GM19351 (cell line): ENCODE measurements around the gene SNAPC3.
"Not testable (repeated sequence)": the region's sequence is repeated elsewhere in the genome, so short reads cannot be mapped to it uniquely, and the experiment has no call there.

Source experiments
- ATAC-seq: cut with Tn5 transposase; IDR thresholded peaks from one replicate; pipeline ENCODE4 v1.9.1; 2021; ENCODE audit warnings: mild to moderate bottlenecking, moderate library complexity; ENCODE audit not compliant: unreplicated experiment

The SNAPC3 gene

GRCh38 chr9:15421990-15422371, 695 bp upstream of the SNAPC3 start:
- no peak for ATAC-seq

- ATAC-seq: no peak
Measured at GRCh38 chr9:15423231-15423985, 732 bp downstream of the SNAPC3 start.

GRCh38 chr9:15426019-15426418, 3.3 kb downstream of the SNAPC3 start:
- ATAC-seq: peak; percentile 41

- ATAC-seq: not testable (repeated sequence)
Measured at GRCh38 chr9:15427702-15428101, 5.0 kb downstream of the SNAPC3 start.

GRCh38 chr9:15430920-15431844, 8.5 kb downstream of the SNAPC3 start:
- no peak for ATAC-seq

DNA sequence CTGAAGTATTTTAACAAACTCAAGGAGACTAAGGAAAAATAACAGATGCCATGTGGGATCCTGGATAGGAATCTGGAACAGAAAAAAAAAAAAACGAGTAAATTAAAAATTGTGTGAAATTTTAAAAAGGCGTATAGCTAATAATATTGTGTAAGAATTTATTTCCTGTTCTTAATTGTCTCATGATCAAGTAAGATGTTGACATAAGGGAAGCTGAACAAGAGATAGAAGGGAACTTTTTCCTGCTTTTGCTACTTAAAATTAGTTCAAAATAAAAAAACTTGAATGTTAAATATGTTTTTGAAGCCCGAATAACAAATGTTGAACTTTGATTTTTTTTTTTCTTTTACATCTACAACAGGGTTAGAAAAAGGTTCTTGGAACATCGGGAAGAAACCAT, 10.5 kb downstream of the SNAPC3 start:
- ATAC-seq: no peak

DNA sequence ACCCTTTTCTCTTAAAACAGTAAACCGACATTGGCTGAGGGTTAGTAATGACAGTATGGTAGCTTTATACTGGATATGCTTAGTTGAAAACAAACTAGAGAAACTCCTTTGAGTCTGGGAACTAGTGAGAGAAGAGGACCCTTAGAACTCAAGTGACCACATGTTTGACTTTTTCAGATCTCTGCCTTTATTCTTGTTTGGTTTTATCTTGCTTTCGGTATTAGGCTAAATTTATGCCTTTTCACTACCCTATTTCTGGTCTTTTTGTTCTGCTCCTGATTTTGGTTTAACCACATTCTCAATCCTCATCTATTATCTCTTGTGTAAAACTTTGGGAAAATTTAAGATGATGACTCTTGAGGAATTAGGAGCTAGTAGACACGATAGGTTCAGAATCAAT, 11.0 kb downstream of the SNAPC3 start:
- peak; percentile 61 for ATAC-seq

GRCh38 chr9:15438891-15439290, 16.2 kb downstream of the SNAPC3 start:
- ATAC-seq: no peak

- not testable (repeated sequence) for ATAC-seq
Measured at GRCh38 chr9:15441841-15442240, 19.2 kb downstream of the SNAPC3 start.

GRCh38 chr9:15442264-15442663, 19.6 kb downstream of the SNAPC3 start:
- ATAC-seq: not testable (repeated sequence)

DNA sequence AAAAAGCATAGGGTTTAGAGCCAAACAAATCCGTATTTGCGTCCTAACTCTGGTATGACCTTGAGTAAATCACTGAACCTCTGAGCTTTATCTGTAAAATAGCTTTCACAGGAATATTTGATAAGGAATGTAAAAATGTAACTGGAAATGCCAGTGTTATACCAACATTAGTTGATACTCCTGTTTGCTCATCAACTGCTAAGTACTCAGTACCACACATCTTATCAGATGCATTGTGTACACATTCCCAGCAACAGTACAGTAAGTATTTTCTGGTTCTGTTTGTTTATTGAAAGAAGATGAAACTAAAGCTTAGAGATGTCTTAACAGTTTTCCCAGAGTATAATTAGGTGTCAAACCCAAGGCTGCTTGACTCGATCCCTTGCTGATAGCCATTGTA, 21.5 kb downstream of the SNAPC3 start:
- ATAC-seq: no peak

DNA sequence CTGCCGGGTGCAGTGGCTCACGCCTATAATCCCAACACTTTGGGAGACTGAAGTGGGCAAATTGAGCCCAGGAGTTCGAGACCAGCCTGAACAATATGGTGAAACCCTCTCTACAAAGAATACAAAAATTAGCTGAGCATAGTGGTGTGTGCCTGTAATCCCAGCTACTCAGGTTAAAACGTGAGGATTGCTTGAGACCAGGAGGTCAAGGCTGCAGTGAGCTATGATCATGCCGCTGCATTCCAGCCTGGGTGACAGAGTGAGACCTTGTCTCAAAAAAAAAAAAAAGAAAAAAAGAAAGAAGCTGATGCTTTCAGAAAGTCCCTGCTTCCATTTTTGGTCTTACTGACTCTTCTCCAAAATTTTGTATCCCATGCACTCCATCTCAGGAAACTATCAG, 31.3 kb downstream of the SNAPC3 start:
- ATAC-seq: no peak

GRCh38 chr9:15461056-15461455, 38.4 kb downstream of the SNAPC3 start:
- no peak for ATAC-seq

DNA sequence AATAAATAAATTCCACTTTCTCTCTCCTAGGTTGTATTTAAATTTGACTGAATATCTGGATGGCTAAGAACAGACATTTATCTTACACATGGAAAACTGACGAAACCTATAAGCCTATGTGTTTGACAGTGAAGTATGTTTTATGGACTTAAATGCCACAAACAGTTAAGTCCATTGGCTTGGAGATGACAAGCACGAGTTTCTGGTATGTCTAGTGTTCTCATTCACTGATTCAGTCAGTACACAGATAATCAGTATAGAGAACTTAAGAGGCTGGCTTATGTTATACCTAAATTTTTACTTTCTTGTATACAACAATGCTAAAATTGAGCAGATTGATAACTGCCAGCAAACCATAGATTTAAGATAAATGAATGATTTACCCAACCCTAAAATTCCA, 38.9 kb downstream of the SNAPC3 start:
- no peak for ATAC-seq

DNA sequence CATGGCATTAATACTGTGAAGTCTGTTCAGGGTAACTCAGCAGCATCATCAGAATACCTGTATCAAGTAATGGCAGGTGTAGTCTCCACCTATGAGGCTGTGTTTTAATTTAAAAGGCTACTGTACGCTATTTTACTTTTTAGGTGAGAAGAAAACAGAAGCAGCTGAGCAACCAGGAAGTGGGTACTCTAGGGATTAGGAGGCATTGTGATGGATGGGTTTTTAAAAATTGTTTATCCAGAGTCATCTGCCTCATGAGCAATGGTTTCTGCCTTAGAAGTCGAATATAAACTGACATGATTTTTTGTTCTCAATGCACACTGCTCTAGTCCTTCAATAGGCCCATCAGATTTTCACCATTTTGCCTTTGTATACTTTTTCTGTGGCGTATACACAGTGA, 45.5 kb downstream of the SNAPC3 start:
- no peak for ATAC-seq

DNA sequence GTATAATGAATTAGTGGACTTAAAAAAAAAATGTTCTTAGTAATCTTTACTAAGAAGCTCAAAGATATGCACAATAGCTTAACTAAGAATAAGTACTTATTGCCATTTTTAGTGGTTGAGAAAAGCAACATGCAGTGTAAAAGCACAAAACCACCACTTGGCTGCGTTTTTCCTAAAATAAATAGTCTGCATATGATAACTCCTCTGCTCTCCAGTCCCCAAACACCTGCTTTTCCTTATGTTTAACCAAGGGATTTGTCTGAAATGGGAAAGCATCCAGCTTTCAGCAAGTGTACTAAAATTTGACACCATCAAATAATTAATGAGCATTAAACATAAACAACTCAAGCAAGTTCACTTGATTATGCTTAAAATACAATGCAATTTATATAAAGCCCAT, 46.7 kb downstream of the SNAPC3 start:
- no peak for ATAC-seq

- no peak for ATAC-seq
Measured at GRCh38 chr9:15469862-15470261, 47.2 kb downstream of the SNAPC3 start.

- ATAC-seq: peak; percentile 79
Measured at GRCh38 chr9:15475923-15476536, 53.4 kb downstream of the SNAPC3 start.

GRCh38 chr9:15480028-15480427, 57.4 kb downstream of the SNAPC3 start:
- no peak for ATAC-seq

GRCh38 chr9:15482146-15482545, 59.5 kb downstream of the SNAPC3 start:
- no peak for ATAC-seq

GRCh38 chr9:15484802-15485201, 62.1 kb downstream of the SNAPC3 start:
- ATAC-seq: no peak
